GM18909 (cell line): ENCODE results near the gene PLEKHA5.
"Not testable (repeated sequence)": the region's sequence is repeated elsewhere in the genome, so short reads cannot be mapped to it uniquely, and the experiment has no call there.

Experiments used
- ATAC-seq: cut with Tn5 transposase; IDR thresholded peaks from one replicate; pipeline ENCODE4 v1.9.1; 2021; ENCODE audit warnings: mild to moderate bottlenecking; ENCODE audit not compliant: unreplicated experiment, poor library complexity

Gene PLEKHA5

DNA sequence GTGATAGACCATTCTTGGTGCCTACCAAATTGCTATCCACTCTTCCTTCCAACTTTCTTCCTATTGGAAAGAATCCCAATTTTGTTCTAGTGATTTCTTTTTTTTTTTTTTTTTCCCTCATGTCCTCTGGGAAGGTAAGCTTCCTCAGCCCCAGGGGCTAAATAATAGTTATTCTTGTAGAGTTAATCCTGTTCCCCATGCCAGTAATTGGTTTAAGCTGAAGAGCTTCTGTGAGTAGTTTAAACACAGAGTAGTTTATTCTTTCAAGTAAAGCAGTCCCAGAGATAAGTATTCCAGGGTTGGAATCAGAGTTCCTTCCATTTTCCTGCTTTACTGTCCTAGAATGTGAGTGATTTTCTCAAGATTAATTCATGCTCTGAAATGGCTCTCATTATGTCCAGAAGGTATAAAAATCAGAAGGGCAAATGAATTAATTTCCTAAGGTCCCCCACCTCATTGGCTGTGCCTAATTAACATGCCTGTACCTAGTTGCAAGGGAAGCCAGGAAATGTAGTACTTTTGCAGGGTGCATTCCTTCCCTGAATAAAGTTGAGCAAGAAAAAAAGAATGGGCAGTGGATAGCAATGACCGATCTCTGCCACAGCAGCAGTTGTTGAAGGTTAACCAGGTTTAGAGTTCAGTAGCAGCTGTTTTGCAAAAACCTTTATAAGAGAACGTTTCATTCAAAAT is 97.8 kb downstream of the PLEKHA5 start:
- no peak for ATAC-seq

DNA sequence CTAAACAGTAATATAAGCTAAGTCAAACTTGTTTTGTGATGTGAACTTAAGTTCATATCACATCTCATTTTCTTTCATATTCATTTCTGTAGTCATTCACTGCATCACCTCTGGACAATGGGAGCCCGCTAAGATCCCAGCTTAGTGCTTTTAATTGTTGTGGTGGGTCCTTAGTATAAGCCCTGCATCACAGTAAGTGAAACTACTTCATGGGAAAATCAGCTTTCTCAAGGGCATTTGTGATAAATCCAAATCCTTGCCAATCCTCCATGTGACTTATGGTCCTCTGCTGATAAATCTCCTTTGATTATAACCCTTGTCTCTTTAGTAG is 98.3 kb downstream of the PLEKHA5 start:
- no peak for ATAC-seq

DNA sequence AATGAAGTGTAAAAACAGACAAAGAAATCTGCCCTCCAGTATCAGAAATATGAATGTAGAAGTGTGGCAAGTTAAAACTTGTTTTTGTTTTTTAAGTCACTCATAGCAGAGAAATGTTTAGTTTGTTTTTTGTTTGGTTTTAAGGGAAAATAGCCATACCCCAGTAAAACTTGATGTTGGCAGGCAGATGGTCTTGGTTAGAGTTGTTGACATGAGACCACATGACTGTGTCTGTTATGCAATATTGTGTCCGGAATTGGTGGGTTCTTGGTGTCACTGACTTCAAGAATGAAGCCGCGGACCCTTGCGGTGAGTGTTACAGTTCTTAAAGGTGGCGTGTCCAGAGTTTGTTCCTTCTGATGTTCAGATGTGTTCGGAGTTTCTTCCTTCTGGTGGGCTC is 99.5 kb downstream of the PLEKHA5 start:
- not testable (repeated sequence) for ATAC-seq

DNA sequence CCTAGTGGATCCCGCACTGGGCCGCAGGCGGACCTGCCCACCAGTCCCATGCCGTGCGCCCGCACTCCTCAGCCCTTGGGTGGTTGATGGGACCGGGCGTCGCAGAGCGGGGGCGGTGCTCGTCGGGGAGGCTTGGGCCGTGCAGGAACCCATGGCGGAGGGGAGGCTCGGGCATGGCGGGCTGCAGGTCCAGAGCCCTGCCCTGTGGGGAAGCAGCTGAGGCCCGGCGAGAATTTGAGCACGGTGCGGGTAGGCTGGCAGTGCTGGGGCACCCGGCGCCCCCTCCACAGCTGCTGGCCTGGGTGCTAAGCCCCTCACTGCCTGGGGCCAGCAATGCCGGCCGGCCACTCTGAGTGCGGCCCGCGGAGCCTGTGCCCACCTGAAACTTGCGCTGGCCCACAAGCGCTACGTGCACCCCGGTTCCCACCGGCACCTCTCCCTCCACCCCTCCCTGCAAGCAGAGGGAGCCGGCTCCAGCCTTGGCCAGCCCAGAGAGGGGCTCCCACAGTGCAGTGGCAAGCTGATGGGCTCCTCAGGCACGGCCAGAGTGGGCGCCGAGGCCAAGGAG is 100.8 kb downstream of the PLEKHA5 start:
- no peak for ATAC-seq

DNA sequence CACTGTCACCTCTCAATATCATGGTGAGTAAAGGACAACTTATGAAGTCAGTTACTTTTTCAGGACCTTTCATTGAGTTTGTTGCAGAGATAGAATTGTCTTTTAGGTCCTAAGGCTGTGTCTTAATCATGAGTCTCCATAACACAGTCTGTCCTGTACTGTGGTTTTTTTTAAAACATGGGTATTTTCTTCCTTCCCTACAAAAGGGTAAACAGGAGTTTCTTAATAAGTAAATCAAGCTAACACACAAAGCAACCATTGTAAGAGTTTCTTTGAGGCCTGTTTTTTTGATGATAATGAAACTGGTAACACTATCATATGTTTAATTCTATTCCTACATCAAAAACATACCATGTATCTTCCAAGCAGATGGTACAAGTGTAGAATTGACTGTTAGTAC is 101.4 kb downstream of the PLEKHA5 start:
- no peak for ATAC-seq

DNA sequence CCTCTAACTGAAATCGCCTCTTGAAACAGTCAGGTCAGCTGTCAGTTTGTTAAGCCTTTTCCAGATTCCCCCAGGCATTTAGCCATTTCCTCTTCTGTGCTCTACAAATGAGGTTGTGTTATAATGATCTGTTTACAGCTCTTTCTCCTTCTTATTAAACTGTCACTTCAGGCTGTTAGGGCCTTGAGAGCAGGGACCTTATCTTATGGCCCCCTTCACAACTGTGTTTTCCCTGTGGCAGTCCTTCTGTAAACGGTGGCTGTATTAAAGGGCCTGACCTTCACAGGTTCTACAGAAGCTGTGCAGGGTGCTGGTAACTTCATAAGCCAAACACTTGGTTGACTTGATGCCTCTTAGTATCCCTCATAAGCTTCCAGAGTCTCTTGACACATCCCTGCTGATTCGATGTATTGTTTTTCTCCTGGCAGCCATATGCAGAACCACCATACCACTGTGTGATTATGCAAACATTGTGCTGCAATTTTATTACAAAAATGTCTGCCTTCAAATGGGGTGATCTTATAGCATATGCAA is 104.7 kb downstream of the PLEKHA5 start:
- no peak for ATAC-seq

DNA sequence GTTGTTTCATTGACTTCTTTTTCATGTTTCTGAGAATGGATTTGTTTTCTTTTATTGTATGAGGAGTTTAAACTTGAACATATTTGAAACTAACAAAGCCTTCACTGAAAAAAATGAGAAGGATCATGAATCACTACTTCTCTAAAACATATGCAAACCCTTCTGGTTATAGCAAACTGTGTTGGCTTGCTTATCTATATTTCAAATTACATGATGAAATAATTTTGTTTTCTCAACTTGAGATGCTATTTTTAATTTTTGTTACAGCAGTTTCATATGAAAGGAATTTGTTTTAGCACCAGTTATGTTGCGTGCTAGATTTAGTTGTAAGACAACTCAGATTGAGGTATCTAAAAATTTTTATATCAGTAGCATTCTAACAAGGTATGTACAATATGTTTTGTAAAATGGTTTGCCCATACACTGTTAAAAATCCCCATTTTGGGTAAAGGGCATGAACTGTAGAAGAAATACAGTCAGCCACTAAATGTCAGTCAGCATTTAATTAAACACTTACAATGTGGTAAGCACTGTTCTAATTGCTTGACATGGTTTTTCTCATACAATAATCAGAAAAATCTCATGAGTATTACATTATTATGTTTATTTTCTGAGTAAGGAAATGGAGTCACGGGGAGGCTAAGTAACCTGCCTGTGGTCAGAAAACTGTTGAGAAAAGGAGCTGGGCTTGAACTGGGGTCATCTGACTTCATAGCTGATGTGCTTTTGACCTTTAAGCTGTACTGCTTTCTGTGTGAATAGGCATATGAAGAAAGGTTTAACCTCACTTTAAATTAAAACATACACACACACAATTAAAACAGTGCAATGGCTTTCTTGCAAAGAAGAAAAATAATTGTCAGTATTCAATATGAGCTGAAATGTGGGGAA is 105.7 kb downstream of the PLEKHA5 start:
- ATAC-seq: no peak

DNA sequence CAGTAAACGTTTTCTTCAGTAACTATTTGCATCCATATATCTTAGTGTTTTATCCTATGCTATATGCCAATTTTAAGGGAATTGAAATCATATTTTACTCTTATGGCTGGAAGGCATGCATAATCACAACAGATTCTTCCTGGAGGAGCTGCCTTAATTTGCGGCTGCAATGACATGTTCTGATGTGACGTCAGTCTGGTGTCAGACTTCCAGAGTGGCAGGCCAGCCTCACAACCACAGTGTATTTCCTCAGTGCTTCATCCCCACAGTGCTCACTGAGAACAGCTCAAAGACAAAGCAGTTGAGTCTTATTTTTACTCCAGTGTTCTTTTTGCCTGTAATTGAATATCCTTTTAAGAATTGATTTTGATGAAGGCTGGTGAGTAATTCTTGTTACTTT is 107.1 kb downstream of the PLEKHA5 start:
- no peak for ATAC-seq

DNA sequence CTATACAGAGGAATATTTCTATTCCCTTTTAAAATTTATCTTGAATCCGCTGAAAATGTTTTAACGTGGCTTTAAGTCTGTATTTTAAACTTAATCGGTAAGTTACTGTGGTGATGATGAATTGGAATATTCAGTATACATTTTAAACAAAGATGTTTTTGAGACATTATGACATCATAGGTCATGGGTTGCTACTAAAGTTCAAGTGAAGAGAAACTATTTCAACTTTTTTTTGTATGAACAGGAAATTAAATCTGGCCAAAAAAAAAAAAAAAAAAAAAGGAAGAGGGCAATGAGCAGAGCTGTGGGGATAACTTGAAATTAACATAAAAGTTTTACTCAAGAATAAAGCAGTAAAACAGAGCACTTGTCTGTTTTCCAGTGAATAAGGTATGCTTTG is 109.0 kb downstream of the PLEKHA5 start:
- ATAC-seq: no peak

DNA sequence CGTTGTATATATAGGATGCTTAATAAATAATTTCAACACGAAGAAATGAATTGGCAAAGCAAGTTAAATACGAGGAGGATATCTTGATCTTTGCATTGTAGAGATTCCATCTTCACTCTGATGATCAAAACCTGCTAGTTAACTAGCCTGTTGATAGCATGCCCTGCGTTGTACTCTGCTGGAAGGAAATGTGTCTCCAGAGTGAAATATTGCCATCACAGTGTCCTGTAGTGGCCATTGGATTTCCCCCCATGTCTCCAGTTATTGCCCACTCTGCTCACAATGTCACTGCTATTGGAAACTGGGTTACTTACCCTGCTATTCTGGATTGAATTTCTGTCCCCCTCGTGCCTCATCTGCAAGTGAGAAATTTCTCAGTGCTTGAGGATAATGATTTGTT is 109.6 kb downstream of the PLEKHA5 start:
- ATAC-seq: no peak

DNA sequence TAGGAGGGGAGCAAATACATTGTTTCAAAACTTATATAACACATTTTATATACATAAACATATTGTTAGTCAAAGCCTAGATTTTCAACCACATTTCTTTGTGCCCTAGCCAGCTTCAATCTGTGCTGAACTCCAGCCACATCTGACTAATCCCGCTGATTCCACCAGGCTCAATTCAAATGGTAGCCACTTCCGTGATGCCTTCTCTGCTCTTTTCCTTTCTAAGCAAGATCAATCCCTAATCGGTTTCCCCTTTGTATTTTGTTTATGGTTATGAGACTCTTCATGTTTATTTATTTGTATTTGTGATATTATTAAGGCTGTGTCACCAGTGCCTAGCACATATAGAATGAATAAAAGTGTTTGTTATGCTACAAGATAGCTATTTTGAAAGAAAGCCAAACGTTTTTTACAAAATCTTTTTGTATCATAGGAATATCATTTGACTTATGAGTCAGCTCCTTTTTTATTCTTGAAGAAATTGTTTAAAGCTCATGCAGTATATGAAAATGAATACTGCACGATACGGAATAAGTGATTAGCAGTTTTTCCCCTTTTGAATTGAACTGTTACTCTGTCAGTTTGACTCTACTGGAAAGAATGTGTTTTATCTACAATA is 110.2 kb downstream of the PLEKHA5 start:
- no peak for ATAC-seq

DNA sequence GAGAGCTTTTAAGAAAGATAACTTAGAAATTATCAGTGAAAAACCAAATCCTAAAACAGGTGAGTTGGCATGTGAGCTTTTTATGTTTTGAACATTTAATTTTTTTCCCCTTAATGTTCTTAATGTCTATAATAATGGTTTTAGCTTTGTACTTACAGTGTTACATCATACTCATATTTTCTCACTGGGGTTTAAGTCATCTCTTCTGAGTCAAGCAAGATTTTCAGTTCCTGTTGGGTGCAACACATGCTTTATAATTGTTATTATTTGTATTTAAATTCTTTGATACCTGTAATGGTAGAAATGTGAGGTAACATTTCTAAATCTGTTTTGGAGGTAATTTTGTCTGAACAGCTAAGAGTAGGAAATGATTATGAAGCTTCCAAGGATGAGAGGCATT is 113.0 kb downstream of the PLEKHA5 start:
- no peak for ATAC-seq

DNA sequence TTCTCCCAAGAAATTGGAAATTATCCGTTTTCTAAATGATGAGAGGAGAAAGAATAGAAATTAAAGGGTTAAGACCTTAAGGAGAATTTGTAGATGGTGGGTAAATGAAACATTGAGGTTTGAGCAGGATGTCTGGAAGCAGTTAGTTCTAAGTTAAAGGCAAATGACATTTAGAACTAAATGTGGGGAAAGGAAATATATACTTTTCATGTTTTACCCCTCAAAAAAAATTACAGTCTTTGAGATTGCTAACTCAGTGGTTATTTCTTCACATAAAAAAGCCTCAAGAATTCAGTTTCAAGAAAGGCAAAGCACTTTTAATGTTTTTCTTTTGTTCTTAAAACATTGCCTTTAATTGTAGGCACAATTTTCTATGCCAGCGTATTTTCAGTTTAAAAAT is 114.0 kb downstream of the PLEKHA5 start:
- ATAC-seq: no peak

DNA sequence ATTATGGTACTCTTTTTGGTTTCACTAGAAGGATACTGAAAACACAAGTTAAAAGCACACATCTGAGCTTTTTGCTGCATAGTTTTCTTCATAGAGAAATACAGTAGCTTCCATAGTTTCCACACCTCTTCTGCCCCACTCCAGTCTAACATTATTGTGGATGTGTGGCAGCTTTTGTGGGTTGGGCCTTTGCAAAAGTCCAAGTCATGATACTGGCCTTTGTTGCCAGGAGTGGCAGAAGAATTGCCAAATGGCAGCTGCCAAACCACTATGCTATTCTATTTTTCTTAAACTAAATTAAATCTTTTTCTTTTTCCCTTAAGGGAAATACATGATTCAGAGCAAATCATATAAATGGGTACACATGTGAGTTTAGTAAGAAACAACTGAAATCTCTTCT is 114.8 kb downstream of the PLEKHA5 start:
- ATAC-seq: no peak

DNA sequence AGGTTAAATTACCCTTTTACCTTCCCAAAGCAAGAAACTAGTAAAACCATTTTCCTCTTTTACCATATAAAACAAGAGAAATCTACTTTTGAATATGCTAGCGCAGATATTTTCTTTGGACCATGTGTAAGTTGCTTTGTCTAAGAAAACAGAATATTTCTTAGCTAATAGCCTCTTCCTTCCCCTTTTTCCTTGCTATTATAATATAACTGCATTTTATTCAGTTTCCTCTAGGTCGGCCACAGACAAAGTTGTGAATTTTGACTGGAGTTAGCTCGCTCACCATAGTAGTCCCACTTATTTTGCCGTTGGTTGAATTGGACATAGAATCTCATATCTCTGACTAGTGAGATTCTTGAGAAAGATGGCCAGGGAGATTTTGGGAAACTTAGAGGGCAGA is 115.6 kb downstream of the PLEKHA5 start:
- ATAC-seq: no peak

DNA sequence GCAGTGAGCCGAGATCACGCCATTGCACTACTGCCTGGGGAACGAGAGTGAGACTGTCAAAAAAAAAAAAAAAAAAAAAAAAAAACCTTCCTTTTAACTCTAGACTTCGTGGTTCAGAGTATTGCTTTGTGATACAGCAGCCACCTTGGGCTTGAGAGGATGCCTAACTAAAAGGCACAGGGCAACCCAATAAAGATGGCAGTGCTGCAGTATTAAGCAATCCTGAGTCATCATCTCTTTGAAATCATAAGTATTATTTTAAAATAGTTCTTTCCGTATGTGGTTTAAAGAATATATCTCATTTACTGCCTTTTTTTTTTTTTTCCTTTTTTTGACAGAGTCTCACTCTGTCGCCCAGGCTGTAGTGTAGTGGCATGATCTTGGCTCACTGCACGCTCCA is 116.1 kb downstream of the PLEKHA5 start:
- ATAC-seq: no peak

DNA sequence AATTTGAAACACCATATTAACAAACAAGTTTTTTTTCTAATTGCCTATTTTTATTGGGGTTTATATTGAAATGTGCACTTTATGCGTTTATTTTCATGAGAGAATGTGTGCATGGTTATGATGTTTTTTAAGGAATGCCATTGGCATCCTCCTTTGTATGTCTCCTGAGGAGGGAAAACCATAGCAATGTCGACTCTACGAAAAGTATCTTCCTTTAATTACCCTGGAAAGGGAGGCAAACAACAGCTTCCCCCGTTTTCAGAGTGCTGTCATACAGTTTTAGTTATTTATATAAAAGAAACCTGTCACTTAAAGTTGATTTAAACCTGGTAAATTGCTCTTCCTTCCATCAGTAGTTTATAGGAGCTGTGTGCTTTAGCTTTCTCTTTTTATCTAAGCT is 117.4 kb downstream of the PLEKHA5 start:
- ATAC-seq: no peak

DNA sequence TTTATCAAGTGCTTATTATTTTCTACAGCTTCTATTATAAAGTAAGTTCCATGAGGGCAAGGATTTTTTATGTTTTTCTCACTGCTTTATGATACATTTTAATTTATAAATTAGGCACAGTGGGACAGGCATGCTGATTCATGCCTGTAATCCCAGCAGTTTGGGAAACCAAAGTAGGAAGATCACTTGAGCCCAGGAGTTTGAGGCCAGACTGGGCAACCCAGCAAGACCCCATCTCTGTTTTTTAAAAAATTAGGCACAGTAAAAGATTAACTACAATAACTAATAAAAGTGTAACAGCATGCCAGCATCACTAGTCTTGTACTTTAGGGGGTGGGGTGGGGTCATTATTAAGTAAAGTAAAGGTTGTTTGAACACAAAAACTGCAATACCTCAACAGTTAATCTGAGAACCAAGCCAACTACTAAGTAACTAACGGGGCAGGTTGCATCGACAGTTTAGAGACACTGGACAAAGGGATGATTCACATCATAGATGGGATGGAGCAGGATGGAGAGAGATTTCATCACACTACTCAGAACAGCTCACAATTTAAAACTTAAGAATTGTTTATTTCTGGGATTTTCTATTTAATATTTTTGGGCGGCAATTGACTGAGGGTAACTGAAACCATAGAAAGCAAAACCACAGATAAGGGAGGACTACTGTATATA is 119.5 kb downstream of the PLEKHA5 start:
- ATAC-seq: no peak

DNA sequence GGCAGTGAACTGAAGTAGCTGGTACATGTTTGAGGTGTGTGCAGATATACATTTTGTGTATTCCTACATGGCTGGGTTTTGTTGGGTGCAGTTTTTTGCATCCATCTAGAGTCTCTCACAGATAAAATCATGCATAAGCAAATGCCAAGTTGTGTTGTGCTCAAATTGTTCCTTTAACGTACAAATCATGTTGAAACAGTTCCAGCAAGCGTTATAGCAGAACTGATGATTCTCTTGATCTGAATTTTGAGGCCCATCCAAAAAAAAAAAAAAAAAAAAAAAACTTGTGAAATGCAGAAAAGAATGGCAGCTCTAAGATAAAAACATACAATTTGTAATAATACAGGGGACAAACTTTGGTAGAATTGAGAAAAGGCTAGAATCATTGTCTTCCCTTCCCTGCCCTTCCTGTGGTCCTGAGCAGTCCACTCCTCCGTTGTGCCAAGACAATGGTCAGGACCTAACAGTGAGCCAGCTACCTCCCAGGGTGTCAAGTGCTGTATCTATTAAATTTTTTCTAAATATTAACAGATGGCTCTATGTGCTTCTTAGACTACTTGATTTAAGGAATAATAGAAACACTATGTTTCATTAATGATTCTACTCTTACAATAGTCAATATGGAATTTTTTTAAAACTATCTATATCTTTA is 122.1 kb downstream of the PLEKHA5 start:
- no peak for ATAC-seq

DNA sequence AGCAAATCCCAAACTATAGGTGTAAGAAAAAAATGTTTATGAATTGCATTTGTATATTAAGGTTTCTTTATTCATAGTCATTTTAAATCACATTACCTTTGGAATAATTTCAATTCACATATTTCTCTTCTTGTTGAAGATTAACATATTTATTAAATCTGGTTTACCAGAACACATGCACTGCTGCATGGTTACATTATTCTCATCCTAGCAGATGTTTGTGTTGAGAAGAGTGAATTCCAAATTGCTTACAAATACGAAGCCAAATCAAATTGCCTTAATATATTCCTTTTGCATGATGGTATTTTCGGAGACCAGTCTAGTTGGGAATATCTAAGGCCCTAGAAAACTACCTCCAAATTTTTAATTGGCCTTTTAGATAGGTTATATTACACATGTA is 130.6 kb downstream of the PLEKHA5 start:
- ATAC-seq: no peak
